GM19043 (cell line): ENCODE measurements around the gene CIDEA.
"Not testable (repeated sequence)": the region's sequence is repeated elsewhere in the genome, so short reads cannot be mapped to it uniquely, and the experiment has no call there.

Experiments
- ATAC-seq: cut with Tn5 transposase; IDR thresholded peaks from one replicate; pipeline ENCODE4 v1.9.1; 2021; ENCODE audit warnings: low read depth; ENCODE audit not compliant: unreplicated experiment

The CIDEA gene

DNA sequence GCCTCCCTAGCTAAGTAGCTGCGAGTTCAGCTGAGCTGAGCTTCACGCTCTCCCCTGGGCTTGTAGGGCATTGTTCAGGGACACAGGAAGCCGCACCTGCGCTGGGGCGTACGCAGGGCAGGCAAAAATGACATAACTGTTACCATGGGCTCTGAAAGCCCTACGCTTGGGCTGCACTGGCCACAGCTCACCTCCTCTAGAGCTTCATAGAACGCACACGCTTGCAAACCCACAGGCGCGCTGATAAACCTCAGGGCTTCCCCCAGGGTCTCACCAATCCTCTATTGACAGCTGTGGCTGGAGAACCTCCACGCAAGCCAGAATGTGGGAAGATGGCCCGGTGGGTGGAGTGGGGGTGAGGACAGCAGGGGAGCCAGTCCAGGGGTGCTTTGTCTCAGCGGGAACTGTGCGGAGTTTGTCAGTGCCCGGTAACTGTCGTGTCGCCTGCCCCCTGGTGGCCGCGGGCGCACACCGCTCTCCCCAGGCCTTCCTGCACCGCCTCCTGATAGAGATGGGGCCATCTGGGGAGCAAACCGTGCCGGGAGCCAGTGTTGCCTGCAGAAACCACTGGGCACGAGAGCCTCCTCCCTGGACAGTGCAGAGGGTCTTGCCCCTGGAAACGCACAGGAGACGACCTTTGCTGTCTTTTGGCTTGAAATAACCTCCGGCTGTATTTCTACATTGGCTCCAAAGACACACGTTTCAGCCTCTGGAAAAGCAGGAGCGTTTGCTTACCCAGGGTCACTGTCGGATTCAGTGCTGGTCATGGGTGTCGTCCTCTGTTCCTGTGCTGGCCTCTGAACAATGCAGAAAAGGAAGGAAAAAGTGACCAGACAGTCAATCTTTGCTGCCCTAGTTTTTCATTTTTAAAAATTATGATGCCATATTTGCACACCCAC is 17.0 kb upstream of the CIDEA start:
- peak; percentile 78 for ATAC-seq

GRCh38 chr18:12238826-12239225 is 15.3 kb upstream of the CIDEA start:
- no peak for ATAC-seq

- ATAC-seq, result no peak
These were observed 14.7 kb upstream of the CIDEA start for GRCh38 chr18:12239431-12239830.

- ATAC-seq, result no peak
These were observed 11.4 kb upstream of the CIDEA start for GRCh38 chr18:12242658-12243260.

DNA sequence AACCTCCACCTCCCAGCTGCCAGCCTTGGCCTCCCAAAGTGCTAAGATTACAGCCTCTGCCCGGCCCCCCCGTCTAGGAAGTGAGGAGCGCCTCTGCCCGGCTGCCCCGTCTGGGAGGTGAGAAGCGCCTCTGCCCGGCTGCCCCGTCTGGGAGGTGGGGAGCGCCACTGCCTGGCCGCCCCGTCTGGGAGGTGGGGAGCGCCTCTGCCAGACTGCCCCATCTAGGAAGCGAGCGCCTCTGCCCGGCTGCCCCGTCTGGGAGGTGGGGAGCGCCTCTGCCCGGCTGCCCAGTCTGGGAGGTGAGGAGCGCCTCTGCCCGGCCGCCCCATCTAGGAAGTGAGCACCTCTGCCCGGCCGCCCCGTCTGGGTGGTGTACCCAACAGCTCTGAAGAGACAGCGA is 10.9 kb upstream of the CIDEA start:
- not testable (repeated sequence) for ATAC-seq

DNA sequence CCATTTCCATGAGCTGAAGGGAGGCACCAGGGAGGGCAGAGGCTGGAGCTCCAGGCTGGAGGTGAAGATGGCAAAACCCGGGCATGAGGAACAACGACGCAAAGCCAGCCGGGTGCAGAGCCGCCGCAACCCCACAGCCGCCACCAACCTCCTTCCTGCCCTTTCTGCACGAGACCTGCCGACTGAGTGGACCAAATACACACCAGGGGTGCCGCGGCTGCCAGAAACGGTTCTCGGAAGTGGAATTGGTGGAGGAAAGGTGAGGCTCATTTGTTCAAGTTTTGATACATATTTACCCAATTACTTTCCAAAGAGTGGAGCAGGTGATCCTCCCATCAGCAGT is 8.4 kb upstream of the CIDEA start:
- ATAC-seq, result no peak

DNA sequence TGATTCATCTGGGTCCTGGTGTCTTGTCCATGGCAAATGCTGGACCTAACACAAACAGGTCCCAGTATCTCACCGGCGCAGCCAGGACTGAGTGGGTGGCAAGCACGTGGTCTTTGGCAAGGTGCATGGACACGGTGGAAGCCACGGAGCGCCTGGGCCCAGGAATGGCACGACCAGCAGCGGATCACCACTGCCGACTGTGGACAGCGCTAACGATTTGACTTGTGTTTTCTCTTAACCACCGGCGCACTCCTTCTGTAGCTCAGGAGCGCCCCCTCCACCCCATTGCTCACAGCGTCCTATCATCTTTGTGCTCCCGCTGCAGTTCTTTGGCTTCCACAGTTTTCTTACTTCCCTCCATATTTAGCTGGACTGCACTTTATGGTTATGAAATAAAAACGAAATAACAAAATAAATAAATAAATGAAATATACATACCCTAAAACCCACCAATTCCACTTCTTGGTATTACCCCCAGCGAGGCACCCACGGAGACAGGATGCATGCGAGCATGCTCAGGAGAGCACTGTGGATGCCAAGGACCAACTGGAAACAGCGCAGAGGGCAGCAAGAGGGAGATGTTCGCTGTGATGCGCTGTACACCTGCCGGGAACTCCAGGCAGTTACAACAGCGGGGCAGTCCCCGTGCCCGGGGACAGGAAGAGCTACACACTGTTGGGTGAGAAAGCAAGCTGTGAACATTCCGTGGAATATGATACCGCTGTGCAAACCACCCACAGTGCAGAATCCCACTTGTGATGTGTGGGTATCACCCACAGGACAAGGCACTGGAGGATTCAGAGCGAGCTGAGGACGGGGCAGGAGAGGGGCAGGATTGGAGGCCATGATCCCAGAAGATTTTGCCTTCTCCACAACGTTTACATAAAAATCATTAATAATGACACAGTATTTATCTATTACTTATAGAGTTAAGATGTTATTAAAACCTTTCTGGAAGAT is 7.0 kb upstream of the CIDEA start:
- ATAC-seq, result no peak

- no peak for ATAC-seq
These were observed 6.2 kb upstream of the CIDEA start for GRCh38 chr18:12247946-12248345.

DNA sequence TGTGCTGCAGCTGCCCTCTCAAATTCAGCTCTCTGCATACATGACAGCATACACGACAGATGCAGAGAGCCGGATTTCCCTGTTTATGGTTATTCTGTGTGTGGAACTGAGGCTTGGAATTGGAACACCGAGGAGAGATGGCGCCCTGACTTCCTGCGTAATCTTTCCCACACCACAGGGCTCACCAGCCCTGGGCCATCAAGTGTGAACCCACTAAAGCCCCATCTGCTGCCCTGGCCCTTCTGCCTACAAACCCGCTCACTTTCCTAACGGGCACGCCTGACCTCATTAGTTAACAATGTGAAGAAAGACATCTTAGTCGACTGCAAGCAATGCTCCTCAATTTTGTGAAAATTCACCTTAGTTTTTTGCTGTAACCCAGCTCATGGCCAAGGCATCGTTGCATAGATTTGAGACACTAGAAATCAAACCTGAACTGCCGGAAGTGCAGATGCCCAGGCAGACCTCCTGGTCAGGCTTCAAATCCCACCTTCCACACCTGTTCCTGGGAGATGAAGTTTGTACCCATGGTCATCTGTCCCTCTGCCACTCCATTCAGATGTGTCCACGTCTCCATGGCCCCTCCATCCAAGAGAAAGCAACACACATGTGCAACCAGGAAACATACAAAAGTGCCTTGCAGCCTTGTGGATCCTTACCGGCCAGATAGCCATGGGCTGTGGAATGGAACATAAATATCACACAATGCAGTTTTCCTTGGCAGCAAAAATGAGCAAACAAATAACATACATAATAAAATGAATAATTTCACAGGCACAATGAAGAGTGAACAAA is 5.0 kb upstream of the CIDEA start:
- no peak for ATAC-seq

- ATAC-seq, result no peak
These were observed 2.9 kb upstream of the CIDEA start for GRCh38 chr18:12251311-12251710.

DNA sequence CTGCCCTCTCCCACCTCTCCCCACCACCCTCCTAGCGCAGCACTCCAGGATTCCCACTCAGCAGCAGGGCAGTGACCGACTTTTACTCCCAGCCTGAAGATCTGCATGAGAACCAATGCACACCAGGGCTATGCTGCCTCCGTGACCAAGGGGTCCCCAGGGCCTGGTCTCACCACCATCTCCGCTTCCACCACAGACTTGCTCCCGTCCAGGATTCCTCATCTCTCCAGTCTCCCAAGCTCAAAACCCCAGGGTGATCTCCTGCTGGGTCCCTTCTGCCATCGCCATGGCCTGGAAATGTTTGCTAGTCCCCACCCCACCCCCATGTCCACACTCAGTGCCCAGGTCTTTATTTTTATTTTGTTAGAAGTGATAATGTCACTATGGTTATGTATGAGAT is 2.1 kb upstream of the CIDEA start:
- ATAC-seq, result no peak

DNA sequence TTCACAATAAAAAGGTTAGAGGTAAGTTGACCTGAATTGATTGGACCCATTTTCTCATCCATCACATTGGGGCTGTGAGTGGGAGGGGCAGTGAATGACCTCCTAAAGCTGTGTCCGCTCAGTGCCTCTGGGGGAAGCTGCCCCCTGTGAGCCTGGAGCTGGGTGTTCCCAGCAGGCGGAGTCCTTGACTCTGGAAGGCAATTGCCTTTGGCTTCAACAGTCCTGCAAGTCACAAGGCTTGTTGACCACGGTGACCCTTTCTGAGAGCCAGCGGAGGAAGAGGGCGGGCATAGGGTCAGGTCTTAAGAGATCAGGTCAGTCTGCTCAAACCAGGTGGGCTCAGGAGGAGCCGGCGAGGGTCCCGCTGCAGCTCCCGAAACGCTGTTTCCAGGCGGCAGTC is 1.1 kb upstream of the CIDEA start:
- ATAC-seq, result no peak

DNA sequence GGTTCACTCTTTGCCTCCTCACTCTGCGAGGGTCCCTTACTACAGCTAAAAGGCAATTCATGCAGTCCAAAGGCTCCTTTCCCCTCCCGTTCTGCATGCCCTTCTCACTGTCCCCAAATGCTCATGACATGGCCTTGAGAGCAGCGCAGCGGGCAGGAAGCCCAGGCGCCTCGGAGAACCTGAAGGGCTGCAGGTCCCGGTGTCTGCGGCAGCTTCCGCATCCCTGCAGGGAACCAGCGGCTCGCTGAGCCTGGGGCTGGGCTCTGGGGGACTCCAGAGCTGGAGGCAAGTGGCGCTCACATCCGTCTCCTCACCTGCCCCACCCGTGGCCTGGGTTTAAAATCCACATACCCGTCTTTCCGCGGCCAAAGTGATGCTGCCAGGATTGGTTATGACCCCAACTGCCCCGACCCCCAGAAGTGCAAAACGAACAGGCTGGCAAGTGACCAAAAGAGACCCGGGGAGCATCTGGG is 462 bp upstream of the CIDEA start:
- ATAC-seq, result no peak

DNA sequence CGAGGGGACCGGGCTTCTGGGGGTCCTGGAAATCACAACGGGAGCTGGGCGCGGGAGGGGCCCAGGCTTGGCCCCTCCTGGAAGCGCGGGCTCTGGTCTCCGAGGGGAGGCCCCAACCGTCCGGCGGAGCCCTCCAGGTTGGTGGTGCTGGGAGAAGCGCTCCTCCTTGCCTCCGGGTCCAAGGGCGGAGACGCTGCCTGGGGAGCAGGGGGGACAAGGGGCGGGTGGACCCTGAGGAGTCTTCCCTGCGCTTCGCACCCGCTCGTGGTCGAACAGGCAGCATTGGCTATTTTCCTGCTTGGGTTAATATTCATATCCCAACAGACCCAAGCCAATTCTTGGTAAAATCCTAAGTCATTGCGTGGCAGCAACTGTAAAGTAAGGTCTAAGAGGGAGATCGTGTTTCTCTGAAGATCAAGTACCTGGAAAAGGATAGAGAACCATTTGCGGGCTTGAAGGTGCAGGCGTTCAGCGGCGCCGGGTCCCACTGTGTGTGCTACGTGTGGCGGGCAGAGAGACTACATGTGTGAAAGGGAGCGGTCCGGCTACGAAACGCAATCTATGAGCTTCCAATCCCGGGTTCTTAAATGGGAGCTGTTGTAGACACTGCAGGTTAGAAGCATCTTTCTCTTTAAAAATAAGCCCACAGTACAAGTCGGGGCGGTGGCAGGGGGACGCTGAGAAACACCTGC is 805 bp downstream of the CIDEA start:
- no peak for ATAC-seq

DNA sequence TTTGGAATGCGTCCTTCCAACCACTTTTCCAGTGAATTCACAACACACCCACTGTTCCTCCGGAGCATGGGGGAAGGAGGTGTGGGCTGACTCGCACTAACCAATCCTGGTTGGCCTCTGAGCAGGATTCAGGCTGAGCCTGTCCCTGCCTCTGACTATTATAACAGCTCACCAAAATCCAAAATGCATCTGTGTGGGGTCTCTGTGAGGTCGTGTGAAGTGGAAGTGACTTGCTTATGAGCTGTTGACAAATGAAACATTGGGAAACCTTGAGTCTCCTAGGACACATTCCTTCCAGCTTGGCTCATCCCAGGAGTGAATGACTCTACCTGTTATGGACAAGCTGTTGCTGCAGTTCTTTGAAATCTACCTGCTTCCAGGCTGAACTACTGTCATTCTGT is 1.5 kb downstream of the CIDEA start:
- ATAC-seq, result no peak

GRCh38 chr18:12256951-12257350 is 2.8 kb downstream of the CIDEA start:
- ATAC-seq, result no peak

GRCh38 chr18:12257996-12258718 is 4.0 kb downstream of the CIDEA start:
- no peak for ATAC-seq

DNA sequence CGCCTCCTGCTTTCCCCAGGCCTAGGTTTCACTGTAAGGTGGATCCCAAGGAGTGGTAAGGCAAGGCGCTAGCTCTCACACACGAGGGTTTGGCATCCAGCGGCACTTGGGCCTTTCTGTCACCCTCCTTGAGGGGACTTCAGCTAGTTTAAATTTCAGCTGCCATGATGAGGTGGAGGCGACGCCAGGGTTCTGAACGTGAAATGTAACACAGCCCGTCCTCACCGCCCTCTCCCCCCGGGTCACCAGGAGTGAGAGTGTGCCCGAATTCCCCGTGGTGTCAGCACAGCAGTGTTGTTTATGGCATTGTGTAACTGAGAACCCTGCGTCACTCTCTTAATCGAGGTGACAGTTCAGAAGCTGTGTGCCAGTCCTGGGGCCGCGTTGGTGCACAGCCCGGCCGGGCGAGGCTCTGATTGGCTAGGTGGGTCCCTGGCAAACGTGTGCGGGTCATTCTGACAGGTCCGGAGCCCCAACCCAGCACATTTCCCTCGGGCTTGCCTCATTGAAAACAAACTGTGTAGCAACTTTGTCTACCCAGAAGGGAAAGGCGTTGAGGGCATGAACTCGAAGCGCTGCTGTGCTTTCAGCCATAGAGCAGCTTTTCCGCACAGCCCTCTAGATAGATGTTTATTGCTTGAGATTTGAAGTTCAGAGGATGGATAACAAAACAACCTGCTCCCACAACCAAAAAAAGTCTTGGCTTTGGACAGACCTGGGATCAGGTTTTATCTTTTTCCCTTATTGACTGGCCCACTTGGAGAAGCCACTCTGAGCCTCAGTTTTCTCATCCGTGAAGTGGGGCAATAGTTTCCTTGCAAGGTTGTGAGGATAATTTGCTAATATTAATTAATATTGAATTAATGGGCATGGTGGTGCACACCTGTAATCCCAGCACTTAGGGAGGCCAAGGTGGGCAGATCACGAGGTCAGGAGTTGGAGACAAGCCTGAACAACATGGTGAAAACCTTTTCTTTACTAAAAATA is 4.9 kb downstream of the CIDEA start:
- ATAC-seq, result no peak
